CD4-positive, alpha-beta T cell treated with Interleukin-21 for 1 hour (primary cell): ENCODE measurements around the gene CRYBG2.
A peak's percentile ranks its signal among the peaks of the same experiment; 100 is the strongest.
"Not testable (repeated sequence)": the region's sequence is repeated elsewhere in the genome, so short reads cannot be mapped to it uniquely, and the experiment has no call there.

Source experiments
- DNase-seq: peaks from one replicate; pipeline ENCODE4 v3.0.0-alpha.2; 2020

Gene CRYBG2

DNA sequence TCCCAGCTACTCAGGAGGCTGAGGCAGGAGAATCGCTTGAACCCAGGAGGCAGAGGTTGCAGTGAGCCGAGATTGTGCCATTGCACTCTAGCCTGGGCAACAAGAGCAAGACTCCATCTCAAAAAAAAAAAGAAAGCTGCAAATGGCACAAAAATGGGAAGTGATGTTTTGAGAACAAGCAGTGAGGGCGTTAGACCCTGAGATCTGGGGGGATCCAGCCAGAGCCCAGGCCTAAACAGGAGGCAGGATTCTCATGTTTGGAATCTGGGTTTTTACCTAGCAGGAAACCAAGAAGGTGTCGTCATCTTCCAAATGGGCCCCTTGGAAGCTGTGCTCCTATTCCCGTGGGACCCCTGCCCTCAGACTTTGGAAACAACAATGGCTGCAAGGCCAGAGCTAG, 61.2 kb downstream of the CRYBG2 start:
- not testable (repeated sequence) for DNase-seq

GRCh38 chr1:26291939-26292338, 62.0 kb downstream of the CRYBG2 start:
- no peak for DNase-seq

GRCh38 chr1:26291433-26291832, 62.5 kb downstream of the CRYBG2 start:
- no peak for DNase-seq

GRCh38 chr1:26290882-26291261, 63.1 kb downstream of the CRYBG2 start:
- no peak for DNase-seq

GRCh38 chr1:26290122-26290881, 63.6 kb downstream of the CRYBG2 start:
- DNase-seq: peak; percentile 40

GRCh38 chr1:26289158-26290059, 64.5 kb downstream of the CRYBG2 start:
- peak; percentile 48 for DNase-seq

DNA sequence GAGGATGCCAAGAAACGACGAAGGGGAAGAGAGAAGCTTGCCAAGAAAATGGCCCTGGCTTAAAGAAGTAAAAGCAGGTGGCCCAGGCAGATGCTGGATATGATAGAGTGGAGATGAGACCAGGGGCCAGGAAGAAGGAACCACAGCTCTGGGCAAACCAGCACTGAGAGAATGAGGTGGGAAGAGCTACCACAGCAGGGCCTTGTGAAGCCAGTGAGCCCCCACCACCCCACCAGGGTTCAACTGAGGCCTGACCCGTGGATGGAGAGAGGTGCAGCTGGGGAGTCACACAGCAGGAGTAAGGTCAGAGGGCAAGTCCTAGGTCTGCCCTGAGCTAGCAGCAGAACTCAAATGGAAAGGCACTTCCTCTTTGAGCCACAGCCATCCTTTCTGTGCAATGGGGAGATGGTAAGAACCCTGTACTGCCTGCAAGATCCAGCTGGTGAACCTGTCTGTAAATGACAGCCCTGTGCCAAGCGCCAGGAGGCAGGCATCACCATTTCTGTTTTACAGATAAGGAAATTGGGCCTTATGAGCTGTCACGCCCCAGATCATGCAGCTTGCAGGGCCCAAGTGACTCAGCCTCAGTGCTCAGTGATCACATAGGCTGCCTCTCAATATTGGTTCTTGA, 65.5 kb downstream of the CRYBG2 start:
- DNase-seq: peak; percentile 51

DNA sequence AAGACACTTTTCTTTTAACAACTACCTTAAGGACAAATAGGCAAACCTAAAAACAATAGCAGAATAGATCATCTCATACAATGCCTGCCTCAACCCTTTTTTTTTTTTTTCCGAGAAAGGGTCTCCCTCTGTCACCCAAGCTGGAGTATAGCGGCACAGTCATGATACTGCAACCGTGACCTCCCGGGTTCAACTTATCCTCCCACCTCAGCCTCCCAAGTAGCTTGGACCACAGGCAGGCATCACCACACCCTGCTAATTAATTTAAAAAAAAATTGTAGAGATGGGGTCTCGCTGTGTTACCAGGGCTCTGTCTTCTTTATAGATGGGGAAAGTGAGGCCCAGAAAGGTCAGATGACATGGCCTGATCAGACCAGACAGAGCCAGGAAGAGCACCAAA, 66.1 kb downstream of the CRYBG2 start:
- no peak for DNase-seq

- peak; percentile 80 for DNase-seq
Observed at GRCh38 chr1:26287033-26287711, 66.8 kb downstream of the CRYBG2 start.

DNA sequence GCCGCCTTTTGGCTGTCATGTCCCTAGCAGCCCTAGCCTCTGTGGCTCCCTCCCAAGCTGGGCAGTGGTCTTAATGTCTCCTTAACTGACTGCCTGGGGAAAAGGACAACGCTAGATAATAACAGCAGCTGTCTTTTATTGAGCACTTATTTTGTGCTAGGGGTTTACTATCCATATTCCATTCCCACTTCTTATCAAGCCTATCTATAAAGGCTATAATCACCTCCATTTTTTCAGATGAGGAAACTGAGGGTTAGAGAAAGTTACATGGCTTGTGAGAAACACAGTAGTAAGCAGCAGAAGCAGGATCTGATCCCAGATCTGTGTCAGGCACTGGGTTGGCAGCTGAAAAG, 67.9 kb downstream of the CRYBG2 start:
- DNase-seq: no peak

- DNase-seq: peak; percentile 45
Observed at GRCh38 chr1:26285366-26286063, 68.4 kb downstream of the CRYBG2 start.

- DNase-seq: peak; percentile 92
Observed at GRCh38 chr1:26284597-26285347, 69.2 kb downstream of the CRYBG2 start.

DNA sequence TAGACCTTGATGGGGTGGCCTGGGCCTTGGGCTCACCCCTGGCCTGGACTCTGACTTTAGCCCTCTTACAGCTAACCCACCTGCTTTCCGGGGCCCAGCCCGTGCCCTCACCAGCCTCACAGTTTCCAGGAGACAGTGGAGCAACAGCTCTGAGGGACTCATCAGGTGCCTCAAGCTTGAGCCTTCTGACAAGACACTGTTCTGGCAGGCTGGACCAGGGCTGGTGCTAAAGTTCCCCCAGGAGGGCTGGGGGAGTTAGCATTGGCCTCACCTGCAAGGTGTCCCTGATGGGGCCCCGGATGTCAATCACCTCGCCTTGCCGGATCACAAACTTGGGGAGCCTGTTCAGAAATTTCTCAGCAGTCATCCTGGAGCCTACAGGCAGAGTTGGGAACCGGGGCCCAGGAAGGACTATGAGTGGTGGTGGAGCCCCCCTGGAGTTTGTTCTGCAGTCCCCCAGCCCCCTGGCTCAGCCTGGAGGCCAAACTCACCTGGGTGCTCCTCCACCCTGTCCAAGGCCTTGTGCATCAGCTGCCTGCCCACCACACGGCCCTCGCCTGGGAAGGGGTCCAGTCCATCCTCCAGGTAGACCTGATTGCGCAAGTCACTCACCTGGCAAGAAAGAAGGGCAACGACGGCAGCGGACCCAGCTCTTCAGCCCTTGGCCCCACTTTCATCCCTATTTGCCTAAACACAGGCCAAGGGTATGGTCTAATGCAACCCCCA, 69.9 kb downstream of the CRYBG2 start:
- DNase-seq: no peak

DNA sequence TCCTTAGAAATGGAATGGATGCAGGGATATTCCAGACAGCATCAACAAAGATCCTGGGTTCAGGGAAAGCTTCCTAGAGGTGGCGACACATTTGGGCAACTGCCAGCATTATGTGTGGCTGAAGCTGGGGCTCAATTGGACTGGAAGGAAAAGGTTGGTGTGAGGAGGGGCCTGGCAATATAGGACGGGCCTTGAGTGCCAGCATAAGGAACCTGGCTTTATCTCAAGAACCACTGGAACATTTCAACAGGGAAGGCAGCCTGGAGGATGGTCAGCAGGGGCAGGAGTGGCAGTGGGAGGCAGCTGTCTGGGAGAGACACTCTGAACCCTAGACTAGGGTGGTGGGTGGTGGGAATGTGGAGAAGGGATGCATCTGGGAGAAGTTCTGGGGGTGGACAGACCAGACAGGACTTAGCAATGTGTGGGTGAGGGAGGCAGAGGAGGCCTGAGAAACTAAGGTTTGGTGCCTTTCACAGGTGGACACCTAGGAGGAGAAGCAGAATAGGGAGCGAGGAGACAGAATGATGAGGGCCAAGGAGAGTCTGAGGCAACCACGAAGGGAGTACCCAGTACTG, 70.6 kb downstream of the CRYBG2 start:
- DNase-seq: no peak

DNA sequence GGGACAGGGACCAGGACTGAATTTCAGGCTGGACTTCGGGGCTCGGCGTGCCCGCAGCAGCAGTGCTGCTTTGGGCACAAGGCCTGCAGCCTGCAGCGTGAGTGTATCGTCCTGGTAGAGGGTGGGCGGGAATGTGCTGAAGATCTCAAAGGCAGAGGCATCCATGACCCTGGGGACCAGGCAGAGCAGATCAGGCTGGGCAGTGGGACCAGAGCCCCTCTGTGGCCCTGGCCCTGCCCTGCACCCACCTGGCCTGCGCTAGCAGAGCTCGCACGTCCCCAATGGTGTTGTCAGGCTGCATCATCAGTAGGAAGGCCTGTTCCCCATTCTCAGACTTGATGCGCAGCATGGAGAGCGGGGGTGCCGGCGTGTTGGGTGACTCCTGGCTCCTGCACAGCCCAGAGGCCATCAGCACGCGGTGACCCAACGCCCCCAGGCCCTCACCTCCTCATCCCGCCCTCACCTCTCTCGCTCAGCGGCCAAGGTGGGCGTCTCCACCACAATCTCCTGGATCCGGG, 71.5 kb downstream of the CRYBG2 start:
- DNase-seq: no peak

DNA sequence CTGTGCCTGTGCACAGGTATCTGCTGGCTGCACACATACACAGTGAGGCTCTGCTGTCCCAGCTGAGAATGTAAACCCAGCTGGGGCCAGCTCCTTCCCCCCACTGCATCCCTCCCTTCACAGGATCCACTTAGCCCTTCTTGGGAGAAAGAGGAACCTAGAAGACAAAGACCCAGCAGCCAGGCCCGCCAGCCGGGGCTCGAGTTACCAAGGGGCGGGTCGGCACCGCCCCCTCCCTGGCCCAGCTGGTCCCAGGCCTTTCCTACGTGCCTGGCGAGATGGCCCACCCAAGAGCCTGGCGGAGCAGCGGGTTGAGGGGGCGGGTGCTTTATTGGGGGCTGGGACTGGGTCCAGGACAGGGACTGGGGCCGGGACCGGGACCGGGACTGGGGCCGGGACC, 72.0 kb downstream of the CRYBG2 start:
- DNase-seq: no peak

- DNase-seq: no peak
Observed at GRCh38 chr1:26281091-26281958, 72.6 kb downstream of the CRYBG2 start.

GRCh38 chr1:26280333-26281042, 73.4 kb downstream of the CRYBG2 start:
- DNase-seq: peak; percentile 28
